GM18498 (cell line): ENCODE results near the gene TMEM174.

ENCODE experiments used
- ATAC-seq: cut with Tn5 transposase; IDR thresholded peaks from one replicate; pipeline ENCODE4 v1.9.1; 2021; ENCODE audit warnings: mild to moderate bottlenecking, moderate library complexity; ENCODE audit not compliant: unreplicated experiment

TMEM174 gene

GRCh38 chr5:73152411-73153388 is 20.3 kb upstream of the TMEM174 start:
- ATAC-seq, result no peak

GRCh38 chr5:73153513-73153912 is 19.5 kb upstream of the TMEM174 start:
- no peak for ATAC-seq

GRCh38 chr5:73154208-73155006 is 18.6 kb upstream of the TMEM174 start:
- ATAC-seq, result no peak

GRCh38 chr5:73155271-73156222 is 17.4 kb upstream of the TMEM174 start:
- no peak for ATAC-seq

- ATAC-seq, result no peak
Observed at GRCh38 chr5:73157414-73158303, 15.3 kb upstream of the TMEM174 start.

GRCh38 chr5:73158313-73158712 is 14.7 kb upstream of the TMEM174 start:
- no peak for ATAC-seq

GRCh38 chr5:73160239-73160671 is 12.7 kb upstream of the TMEM174 start:
- peak; percentile 85 for ATAC-seq

DNA sequence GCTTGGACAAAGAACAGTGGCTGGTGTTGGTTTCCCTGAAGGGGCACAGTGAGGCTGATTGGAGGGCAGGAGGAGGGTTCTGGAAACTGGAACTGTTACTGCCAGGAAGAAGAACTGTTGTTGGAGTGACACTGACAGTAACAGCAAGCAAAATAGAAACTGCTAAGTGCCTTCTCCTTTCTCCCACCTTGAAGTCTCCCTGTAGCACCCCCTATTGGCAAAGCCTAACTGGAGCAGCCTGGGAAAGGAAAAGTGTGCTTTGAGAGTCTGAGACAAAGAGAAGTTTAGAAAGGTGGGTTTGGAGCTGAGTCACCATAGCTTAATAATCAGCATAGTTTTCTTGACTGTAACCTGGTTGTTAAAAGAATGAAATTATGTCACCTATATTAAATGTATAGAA is 2.5 kb upstream of the TMEM174 start:
- no peak for ATAC-seq

DNA sequence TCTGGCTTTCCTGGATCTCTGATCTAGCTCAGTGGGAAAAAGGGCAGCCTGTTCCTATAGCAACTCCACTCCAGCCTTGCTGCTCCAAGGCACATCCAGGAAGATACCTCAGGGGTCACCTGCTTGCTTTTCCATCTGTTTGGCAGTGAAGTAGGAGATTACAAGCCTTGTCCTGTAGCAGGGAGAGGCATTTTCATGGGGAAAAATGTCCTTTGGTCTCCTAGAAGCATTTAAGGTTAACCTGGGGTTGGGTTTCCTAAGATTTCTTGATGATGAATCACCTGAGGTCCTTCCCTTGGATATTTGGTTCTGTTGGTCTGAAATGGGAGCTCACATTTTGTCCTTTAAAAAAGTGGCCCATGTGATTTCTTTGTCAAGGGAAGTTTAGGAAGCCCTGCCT is 1.5 kb upstream of the TMEM174 start:
- no peak for ATAC-seq

DNA sequence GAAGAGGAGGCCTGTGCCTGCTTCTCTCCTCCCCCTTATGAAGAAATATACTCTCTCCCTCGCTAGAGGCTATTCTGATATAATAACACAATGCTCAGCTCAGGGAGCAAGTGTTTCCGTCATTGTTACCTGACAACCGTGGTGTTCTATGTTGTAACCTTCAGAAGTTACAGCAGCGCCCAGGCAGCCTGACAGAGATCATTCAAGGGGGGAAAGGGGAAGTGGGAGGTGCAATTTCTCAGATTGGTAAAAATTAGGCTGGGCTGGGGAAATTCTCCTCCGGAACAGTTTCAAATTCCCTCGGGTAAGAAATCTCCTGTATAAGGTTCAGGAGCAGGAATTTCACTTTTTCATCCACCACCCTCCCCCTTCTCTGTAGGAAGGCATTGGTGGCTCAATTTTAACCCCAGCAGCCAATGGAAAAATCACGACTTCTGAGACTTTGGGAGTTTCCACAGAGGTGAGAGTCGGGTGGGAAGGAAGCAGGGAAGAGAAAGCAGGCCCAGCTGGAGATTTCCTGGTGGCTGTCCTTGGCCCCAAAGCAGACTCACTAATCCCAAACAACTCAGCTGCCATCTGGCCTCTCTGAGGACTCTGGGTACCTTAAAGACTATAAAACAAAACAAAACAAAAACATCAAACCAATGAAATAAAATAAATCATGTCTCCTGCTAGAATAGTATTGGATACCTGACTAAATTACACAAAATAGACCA is 1.3 kb downstream of the TMEM174 start:
- ATAC-seq, result no peak

DNA sequence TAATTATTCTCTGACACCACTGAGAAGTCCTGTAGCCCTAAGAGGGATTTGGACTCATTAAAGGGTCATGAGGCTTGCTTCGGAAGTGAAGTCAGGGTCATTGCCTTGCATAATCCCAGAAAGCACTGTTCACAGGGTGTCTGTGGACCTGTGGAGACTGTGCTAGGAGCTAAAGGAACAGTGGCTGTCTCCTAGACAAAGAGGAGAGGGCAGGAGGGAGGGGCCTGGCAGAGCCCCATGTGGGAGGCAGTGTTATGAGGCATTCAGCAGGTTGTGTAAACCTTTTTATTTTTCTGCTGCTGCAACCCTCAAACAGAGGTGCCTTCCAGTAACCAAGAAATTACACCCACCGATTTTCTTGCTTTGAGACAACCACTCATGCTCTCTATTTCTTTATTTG is 3.3 kb downstream of the TMEM174 start:
- ATAC-seq, result no peak

GRCh38 chr5:73178265-73178664 is 5.3 kb downstream of the TMEM174 start:
- ATAC-seq, result no peak

GRCh38 chr5:73179730-73180129 is 6.7 kb downstream of the TMEM174 start:
- ATAC-seq, result no peak

DNA sequence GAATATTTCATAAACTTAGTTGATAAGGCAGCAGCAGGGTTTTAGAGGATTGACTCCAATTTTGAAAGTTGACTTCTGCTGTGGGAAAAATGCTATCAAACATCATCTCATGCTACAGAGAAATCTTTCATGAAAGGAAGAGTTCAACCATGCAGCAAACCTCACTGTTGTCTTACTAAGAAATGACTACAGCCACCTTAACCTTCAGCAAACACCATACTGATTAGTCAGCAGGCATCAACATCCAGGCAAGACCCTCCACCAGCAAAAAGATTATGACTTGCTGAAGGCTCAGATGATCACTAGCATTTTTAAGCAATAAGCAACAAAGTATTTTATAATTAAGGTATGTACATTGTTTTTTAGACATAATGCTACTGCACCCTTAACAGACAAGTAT is 7.6 kb downstream of the TMEM174 start:
- ATAC-seq, result no peak

GRCh38 chr5:73182307-73182706 is 9.3 kb downstream of the TMEM174 start:
- ATAC-seq, result no peak

DNA sequence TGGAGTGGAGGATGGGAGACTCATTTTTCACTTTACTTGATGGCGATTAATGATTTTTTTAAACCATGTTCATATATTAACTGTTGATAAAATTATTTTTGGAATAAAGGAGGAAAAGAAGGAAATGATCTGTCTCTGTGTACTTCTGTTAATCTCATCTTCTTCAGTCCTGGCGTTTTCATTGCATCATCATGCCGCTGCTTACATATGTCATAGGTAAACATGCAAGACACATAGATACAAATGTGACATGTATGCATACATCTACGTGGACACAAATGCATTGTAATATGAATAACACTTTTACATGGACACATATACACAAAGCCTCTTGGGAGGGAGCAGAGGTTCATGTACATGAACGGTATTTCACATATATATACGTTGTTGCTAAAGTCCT is 10.0 kb downstream of the TMEM174 start:
- ATAC-seq, result no peak

- ATAC-seq, result no peak
Observed at GRCh38 chr5:73183481-73183891, 10.5 kb downstream of the TMEM174 start.

DNA sequence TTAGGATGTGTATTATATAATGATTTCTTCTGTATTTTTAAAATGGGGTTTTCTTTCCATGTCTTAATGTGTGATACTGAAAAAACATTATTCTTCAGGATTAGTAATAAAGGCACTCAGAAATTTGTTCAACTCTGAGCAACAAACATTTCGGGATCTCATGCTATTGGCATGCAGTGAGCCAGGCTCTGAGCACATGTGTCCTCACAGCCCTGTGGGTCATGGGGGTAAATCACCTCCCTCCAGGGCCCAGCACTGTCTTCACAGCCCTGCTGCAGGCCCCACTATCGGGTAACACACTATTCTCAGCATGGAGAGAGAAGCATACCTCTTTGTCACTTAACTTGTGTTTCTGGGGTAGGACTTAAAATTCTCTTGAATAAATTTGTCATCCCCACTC is 14.0 kb downstream of the TMEM174 start:
- ATAC-seq, result no peak
